Stimulated activated CD8-positive, alpha-beta memory T cell treated with anti-CD3 and anti-CD28 coated beads, Interleukin-7, amount 100 ng/mL, for 24 hours (primary cell): ENCODE measurements around the gene GMPPA.

Source experiments
- DNase-seq: peaks from one replicate; pipeline ENCODE4 v3.0.0-alpha.2; 2020; ENCODE audit warnings: low read depth

GMPPA gene

GRCh38 chr2:219522111-219523030 is 23.7 kb downstream of the GMPPA start:
- no peak for DNase-seq

DNA sequence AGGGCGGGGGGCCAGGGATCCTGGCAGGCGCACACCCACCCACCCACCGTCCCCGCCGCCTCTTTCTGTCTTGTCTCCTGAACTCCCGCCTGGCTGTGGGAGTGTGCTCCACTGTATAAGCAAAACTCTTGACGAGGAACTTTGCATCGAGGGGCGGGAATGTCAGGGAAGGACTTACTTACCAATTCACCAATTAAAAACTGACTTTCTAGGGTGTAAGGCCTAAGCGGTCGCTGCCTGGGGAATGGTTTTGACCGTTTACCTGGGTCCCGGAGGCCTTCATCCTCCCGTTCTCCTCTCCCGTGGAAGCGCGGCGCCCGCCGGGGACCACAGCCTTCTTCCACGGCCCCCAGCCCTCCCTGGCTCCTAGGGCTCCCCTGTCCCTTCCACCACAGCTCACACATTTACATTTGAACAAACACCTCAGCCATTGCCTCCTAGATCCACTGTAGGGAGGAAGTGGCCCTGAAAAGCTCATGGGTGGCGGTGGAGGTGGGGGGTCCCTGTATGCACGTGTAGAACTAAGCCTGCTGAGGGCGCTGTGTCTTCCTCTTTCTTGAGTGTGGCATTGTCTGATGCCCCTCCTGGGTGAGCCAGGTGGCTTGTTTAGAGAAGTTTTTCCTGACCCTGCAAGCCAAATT is 24.5 kb downstream of the GMPPA start:
- DNase-seq, result no peak

GRCh38 chr2:219524817-219525216 is 26.1 kb downstream of the GMPPA start:
- DNase-seq, result no peak

DNA sequence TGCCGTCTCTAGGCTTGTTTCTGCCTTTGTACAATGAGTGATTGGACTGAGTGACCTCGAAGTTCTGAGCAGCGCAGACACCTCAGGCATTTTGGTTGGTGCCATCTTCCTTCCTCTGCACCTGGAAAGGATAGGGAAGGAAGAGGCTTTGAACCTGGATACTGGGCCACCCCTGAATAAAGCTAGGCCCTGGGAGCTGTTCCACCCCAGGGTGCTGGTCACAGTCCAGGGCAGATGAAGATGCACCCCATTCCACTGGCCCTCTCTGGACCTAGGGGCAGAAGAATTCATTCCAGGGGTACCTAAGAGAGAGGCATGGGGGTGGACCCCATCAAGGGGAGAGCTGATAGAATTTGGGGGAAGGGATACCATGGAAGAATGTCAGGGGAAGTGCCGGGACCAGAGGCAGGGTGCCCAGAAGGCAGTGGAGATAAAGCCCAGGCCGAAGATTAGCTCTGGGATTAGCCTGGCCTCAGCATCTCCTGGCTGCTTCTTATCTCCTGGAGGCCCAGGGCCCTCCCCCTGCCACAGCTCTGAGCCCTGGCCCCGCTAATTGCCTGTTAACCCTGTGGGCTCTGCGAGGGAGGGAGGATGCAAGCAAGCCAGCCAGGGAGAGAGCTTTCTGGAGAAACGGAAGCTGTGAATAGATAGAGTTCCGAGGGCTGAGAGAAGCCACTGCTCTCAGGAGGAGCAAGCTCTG is 27.0 kb downstream of the GMPPA start:
- no peak for DNase-seq

GRCh38 chr2:219526320-219527075 is 27.8 kb downstream of the GMPPA start:
- no peak for DNase-seq

GRCh38 chr2:219527076-219527394 is 28.3 kb downstream of the GMPPA start:
- DNase-seq, result no peak

GRCh38 chr2:219527472-219527871 is 28.8 kb downstream of the GMPPA start:
- no peak for DNase-seq

- peak; percentile 71 for DNase-seq
Measured at GRCh38 chr2:219530048-219530963, 31.6 kb downstream of the GMPPA start.

- no peak for DNase-seq
Measured at GRCh38 chr2:219531639-219532377, 33.1 kb downstream of the GMPPA start.

- DNase-seq, result no peak
Measured at GRCh38 chr2:219532378-219532649, 33.6 kb downstream of the GMPPA start.

DNA sequence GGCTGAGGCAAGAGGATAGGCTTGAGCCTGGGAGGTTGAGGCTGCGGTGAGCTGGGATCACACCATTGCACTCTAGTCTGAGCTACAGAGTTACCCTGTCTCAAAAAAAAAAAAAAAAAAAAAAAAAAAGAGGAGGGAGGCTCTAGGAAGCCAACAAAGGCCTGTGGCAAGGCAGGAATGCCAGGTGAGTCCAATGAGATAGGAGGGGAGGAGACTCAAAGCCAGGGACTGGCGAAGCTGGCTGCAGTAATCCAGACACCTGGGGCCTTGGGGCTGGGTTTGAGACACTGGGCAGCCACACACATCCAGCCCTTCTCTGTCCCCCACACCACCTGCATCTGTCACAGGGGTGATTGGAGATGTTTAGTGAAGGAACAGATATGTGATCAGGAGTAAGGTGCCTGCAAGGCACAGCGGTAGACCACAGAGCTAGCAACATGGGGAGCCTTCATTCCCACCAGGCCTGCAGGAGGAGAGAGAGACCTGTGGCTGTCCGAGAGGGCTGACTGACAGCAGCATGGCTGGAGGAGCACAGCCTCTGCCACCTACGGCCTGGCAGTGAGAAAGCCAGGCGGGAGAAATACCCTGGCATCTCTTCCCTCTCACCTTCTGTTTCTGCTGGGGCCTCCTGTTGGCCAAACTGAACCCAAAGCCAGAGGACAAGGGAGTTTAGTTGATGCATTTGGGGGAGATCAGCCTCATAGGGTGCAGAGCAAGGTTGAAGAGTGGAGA is 35.4 kb downstream of the GMPPA start:
- no peak for DNase-seq

DNA sequence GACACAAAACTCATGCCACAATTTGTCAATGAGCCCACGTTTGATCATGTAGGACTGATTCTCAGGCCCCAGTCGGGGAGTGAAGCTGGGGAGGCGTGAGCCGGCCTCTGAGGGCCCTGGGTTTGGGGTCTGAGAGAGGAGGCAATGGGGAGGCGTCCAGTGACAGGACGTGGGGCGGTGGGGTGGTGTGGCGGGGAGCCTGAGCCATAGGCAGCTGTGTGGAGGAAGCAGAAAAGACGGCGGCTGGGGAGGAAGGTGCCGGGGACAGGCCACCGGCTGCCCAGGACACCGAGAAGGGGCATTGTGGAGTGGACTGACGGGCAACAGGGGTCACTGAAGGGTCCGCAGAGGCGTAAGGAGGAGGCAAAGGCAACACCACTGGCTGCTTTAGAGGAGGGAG is 37.7 kb downstream of the GMPPA start:
- DNase-seq, result no peak

- DNase-seq, result no peak
Measured at GRCh38 chr2:219536967-219537366, 38.3 kb downstream of the GMPPA start.

DNA sequence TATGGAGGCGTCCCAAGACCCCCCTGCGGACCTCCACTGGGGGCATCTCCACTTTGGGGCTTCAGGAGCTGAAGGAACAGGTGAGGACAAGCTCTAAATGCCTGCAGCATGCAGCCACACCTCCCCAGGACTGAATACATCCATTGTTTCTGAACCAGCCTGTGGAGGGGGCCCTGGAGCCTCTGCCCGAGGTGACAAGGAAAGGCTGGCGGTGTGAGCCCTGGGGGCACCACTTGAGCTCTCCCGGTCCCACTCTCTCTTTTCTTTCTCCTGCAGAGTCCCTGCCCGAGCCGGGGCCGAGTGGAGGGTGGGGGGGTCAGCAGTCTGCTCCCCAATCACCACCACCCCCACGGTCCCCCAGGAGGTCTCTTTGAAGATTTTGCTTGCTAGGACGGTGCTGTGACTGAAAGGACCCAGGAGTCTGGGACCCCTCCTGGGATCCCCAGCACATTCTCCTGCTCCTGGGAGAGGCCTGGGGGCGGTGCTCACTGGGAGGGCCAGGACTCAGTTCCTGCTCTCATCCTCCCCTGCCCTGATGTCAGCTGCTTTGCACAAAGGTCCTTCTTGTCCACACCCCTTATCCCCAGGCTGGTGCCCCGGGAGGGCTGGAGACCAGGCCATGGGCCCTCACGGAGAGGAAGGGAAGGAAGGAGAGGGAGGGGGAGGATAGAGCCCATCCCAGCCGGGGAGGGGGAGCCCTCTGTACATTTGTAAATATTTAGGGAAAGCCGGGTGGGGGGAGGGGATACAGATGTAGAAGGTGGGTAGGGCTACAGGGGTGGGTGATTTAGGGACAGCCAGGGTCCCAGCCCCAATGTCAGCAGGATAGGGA is 39.2 kb downstream of the GMPPA start:
- DNase-seq, result no peak

DNA sequence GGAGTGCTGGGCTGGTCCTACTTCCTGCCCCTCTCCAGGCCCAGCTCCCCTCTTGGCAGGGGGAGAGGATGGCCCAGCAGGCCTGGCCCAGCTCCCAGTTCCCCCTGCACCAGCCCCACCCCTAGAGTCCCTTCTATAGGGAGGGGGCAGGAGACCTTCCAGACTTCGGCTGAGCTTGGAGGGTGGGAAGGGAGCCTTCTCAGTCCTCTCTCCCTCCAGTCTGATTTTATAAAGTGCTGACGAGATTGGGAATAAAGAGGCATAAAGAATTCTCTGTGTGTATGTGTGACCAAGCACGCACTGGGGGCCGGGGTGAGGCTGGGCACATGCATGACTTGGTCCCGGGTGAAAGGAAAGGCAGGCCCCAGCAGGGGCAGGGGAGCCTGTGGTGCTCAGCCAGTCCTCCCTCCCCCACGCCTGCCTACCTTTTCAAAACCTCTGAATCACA is 39.8 kb downstream of the GMPPA start:
- DNase-seq, result no peak

DNA sequence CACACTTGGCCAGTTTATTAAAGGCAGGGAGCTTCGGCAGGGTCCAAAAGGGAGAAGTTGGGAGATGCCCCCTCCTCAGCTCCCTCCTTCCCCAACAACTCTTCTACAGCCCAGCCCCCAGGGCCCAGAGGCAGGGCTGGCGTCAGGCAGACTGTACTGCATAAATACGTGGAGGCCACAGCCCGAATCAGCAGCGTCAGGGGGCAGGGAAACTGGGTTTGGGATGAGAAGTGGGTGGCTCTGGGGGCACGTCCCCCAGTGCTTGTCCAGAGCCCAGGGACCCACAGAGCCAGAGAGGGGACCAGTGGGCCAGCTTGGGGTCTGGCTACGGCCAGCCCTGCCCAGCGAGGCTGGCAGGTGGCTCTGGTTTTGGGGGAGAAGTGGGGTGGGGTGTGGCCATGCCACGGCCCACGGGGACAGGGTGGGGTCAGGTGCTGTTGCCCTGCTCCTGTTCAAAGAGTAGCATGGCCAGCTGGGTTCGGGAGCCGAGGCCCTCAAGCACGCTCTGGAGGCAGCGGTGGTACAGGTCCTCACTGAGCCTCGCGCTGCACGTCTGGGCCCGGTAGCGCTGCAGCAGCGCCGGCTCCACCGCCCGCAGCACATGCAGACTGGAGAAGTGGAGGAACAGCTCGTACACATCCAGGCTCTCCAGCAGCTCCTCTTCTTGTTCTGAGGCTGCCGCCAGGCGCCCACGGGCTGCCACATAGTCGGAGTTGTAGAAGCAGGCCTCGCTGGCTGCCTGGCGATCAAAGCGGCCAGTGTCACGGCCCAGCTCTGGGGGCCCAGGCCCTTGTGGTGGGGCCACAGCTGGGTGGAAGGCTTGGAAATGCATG is 40.5 kb downstream of the GMPPA start:
- no peak for DNase-seq

DNA sequence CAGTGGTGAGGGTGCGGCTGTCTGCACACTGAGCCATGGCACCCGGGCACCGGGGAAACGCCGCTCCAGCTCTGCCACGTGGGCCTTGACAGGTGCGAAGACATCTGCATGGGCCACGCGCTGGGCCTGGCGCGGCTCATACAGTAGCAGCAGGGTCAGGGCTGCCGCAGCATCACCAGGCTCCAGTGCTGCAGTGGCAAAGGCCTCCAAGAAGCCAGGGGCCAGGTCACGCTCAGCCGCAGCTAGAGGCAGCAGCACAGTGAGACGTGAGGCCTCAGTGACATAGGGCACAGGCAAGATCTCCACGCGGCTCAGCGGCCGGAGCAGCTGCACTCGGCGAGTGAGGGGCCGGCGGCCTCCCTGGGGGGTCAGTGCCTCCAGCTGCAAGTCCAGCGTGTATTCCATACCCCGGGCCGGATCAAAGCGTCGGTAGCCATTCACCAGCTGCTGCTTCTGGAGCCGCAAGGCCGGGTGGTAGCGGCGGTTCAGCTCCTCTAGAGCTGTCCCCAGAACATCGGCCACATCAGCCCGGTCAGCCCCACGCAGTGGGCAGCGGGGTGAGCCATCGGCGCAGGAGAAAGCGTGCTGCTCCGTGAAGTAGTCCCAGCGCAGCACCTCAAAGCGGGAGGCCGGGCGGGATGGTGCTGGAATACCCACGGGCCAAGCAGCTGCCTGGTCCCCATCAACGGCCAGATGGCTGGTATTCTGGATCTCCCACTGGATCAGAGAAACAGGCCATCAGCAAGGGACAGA is 41.4 kb downstream of the GMPPA start:
- no peak for DNase-seq
